Esophagus squamous epithelium (tissue), 4 donors: Measurements from ENCODE around the gene CDC42EP1.
"Not testable (repeated sequence)": the region's sequence is repeated elsewhere in the genome, so short reads cannot be mapped to it uniquely, and the experiment has no call there.

Experiments used
- POLR2A ChIP-seq, 4 donors: fragments of 450-650 bp; IDR thresholded peaks; one replicate each; pipeline ENCODE4 v1.6.1; 2017; ENCODE audit warnings: antibody characterized with exemption in 4 of 4, mild to moderate bottlenecking in 4 of 4, moderate library complexity in 3 of 4
- TF ChIP-seq, protein P1 (sequence below), 6 experiments: fragments of 450-650 bp in 4 of 6; fragments of 200-600 bp in 2 of 6; sonication (generic) in 2 of 6; IDR thresholded peaks; one replicate each; pipeline ENCODE4 v1.5.1; 2016 to 2019; ENCODE audit warnings: antibody characterized with exemption in 6 of 6, mild to moderate bottlenecking in 4 of 6, moderate library complexity in 4 of 6

DNA sequence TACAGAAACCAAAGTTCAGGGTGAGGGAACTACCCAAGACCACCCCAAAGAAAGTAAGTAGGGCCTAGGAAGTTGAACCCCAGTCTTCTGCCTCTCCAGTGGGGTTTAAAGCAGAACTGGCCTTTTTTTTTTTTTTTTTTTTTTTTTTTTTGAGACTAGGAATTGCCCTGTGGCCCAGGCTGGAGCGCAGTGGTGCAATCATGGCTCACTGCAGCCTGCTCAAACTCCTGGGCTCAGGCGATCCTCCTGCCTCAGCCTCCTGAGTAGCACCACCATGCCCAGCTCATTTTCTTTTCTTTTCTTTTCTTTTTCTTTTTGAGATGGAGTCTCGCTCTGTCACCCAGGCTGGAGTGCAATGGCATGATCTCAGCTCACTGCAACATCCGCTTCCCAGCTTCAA lies 17.9 kb upstream of the CDC42EP1 start:
- TF ChIP-seq POLR2A (IDR thresholded peaks at IDR 0.05), result not testable (repeated sequence)
- TF ChIP-seq, protein P1, sequence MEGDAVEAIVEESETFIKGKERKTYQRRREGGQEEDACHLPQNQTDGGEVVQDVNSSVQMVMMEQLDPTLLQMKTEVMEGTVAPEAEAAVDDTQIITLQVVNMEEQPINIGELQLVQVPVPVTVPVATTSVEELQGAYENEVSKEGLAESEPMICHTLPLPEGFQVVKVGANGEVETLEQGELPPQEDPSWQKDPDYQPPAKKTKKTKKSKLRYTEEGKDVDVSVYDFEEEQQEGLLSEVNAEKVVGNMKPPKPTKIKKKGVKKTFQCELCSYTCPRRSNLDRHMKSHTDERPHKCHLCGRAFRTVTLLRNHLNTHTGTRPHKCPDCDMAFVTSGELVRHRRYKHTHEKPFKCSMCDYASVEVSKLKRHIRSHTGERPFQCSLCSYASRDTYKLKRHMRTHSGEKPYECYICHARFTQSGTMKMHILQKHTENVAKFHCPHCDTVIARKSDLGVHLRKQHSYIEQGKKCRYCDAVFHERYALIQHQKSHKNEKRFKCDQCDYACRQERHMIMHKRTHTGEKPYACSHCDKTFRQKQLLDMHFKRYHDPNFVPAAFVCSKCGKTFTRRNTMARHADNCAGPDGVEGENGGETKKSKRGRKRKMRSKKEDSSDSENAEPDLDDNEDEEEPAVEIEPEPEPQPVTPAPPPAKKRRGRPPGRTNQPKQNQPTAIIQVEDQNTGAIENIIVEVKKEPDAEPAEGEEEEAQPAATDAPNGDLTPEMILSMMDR (IDR thresholded peaks at IDR 0.05), result not testable (repeated sequence)
